IPS DF 4.7 (cell line): Measurements from ENCODE around the gene BBS7.

ENCODE experiments used
- DNase-seq: peaks from one replicate; pipeline ENCODE4 v3.0.0-alpha.2; 2013; ENCODE audit warnings: low spot score; ENCODE audit errors: extremely low read depth

The BBS7 gene

GRCh38 chr4:121824950-121825349, 45.3 kb downstream of the BBS7 start:
- no peak for DNase-seq

GRCh38 chr4:121824171-121824527, 46.1 kb downstream of the BBS7 start:
- no peak for DNase-seq

GRCh38 chr4:121823505-121824170, 46.6 kb downstream of the BBS7 start, which contains the start of gene CCNA2:
TSS of gene CCNA2 (minus strand) at chr4:121823883. CDS start at chr4:121823628, 255 bp downstream.
- DNase-seq: peak; percentile 91

- DNase-seq: no peak
Observed at GRCh38 chr4:121822796-121823504, 47.3 kb downstream of the BBS7 start.

GRCh38 chr4:121822047-121822446, 48.2 kb downstream of the BBS7 start:
- DNase-seq: no peak

GRCh38 chr4:121819216-121819965, 50.9 kb downstream of the BBS7 start:
- DNase-seq: no peak

- DNase-seq: no peak
Observed at GRCh38 chr4:121818215-121818614, 52.1 kb downstream of the BBS7 start.

- DNase-seq: no peak
Observed at GRCh38 chr4:121817701-121818100, 52.6 kb downstream of the BBS7 start.

- no peak for DNase-seq
Observed at GRCh38 chr4:121817006-121817405, 53.3 kb downstream of the BBS7 start.

- DNase-seq: no peak
Observed at GRCh38 chr4:121814756-121815155, 55.5 kb downstream of the BBS7 start.

GRCh38 chr4:121811122-121811521, 59.2 kb downstream of the BBS7 start:
- DNase-seq: no peak

GRCh38 chr4:121806411-121806810, 63.9 kb downstream of the BBS7 start:
- DNase-seq: no peak

GRCh38 chr4:121801715-121802075, 68.6 kb downstream of the BBS7 start:
- DNase-seq: no peak

GRCh38 chr4:121800961-121801714, 69.1 kb downstream of the BBS7 start, which contains the start of gene EXOSC9:
TSS of gene EXOSC9 (plus strand) at chr4:121801323. CDS start at chr4:121801425, 102 bp downstream.
- no peak for DNase-seq

- DNase-seq: no peak
Observed at GRCh38 chr4:121800638-121800960, 69.7 kb downstream of the BBS7 start.

GRCh38 chr4:121799867-121800501, 70.3 kb downstream of the BBS7 start:
- no peak for DNase-seq

- DNase-seq: no peak
Observed at GRCh38 chr4:121799208-121799823, 71.0 kb downstream of the BBS7 start.

- DNase-seq: peak; percentile 28
Observed at GRCh38 chr4:121796283-121796682, 74.0 kb downstream of the BBS7 start.

GRCh38 chr4:121794505-121795188, 75.6 kb downstream of the BBS7 start:
- DNase-seq: no peak

- DNase-seq: no peak
Observed at GRCh38 chr4:121792966-121793365, 77.3 kb downstream of the BBS7 start.
